Measurements from ENCODE around the gene LYPD6B.
"Not testable (repeated sequence)": the region's sequence is repeated elsewhere in the genome, so short reads cannot be mapped to it uniquely, and the experiment has no call there.

GRCh38 chr2:149256877-149257276 lies 218.4 kb downstream of the LYPD6B start:
- TF ChIP-seq POLR2A, CTCF, EP300 (IDR thresholded peaks at IDR 0.05): not testable (repeated sequence)

Data from ovary (tissue), 3 donors.